Hepatocyte (in vitro differentiated cells): Measurements from ENCODE around the gene SPRED2. TPM values are rescaled to one million over a fixed set of nuclear protein-coding genes. Genes with fewer than 3 reads are reported as not detected.

Experiments used
- DNase-seq: peaks from one replicate; pipeline ENCODE4 v3.0.0-alpha.2; 2016; ENCODE audit warnings: low spot score
- H2AFZ ChIP-seq: fragments of 200-600 bp; sonication (generic); 2 replicates; pipeline ENCODE4 v1.6.0; 2016; ENCODE audit warnings: antibody characterized with exemption, mild to moderate bottlenecking
- H3K27ac ChIP-seq: fragments of 200-600 bp; sonication (generic); 2 replicates; pipeline ENCODE4 v1.5.1; 2016; ENCODE audit warnings: mild to moderate bottlenecking
- H3K27me3 ChIP-seq: fragments of 200-600 bp; sonication (generic); 2 replicates; pipeline ENCODE4 v1.6.1; 2016
- H3K36me3 ChIP-seq: fragments of 200-600 bp; sonication (generic); replicated peaks from 2 replicates; pipeline ENCODE4 v1.5.1; 2016; ENCODE audit warnings: low read depth; ENCODE audit not compliant: insufficient read depth
- H3K4me1 ChIP-seq: fragments of 200-600 bp; sonication (generic); 2 replicates; pipeline ENCODE4 v1.5.1; 2016; ENCODE audit warnings: mild to moderate bottlenecking, moderate library complexity; ENCODE audit not compliant: insufficient read depth
- H3K4me2 ChIP-seq: fragments of 200-600 bp; sonication (generic); 2 replicates; pipeline ENCODE4 v1.6.0; 2016
- H3K4me3 ChIP-seq: fragments of 200-600 bp; sonication (generic); 2 replicates; pipeline ENCODE4 v1.5.1; 2016; ENCODE audit warnings: mild to moderate bottlenecking
- H3K79me2 ChIP-seq: fragments of 200-600 bp; sonication (generic); 2 replicates; pipeline ENCODE4 v1.6.0; 2017; ENCODE audit warnings: mild to moderate bottlenecking
- H3K9me2 ChIP-seq: fragments of 200-600 bp; sonication (generic); replicated peaks from 2 replicates; pipeline ENCODE4 v1.6.0; 2017; ENCODE audit warnings: mild to moderate bottlenecking; ENCODE audit not compliant: insufficient read depth
- H3K9me3 ChIP-seq: fragments of 200-600 bp; sonication (generic); 2 replicates; pipeline ENCODE4 v1.5.1; 2016; ENCODE audit warnings: low read depth, mild to moderate bottlenecking
- H4K20me1 ChIP-seq: fragments of 200-600 bp; sonication (generic); 2 replicates; pipeline ENCODE4 v1.6.0; 2016; ENCODE audit warnings: mild to moderate bottlenecking; ENCODE audit not compliant: insufficient read depth, poor library complexity, severe bottlenecking
- CTCF ChIP-seq: fragments of 200-600 bp; sonication (generic); IDR thresholded peaks from 2 replicates; pipeline ENCODE4 v1.5.1; 2016; ENCODE audit warnings: antibody characterized with exemption, mild to moderate bottlenecking; ENCODE audit not compliant: poor library complexity
- EZH2 ChIP-seq: fragments of 200-600 bp; sonication (generic); IDR thresholded peaks from 2 replicates; pipeline ENCODE4 v1.6.1; 2016; ENCODE audit warnings: antibody characterized with exemption, mild to moderate bottlenecking, borderline replicate concordance
- EZH2phosphoT487 ChIP-seq: fragments of 200-600 bp; sonication (generic); IDR thresholded peaks from one replicate; pipeline ENCODE4 v1.6.1; 2018; ENCODE audit warnings: antibody characterized with exemption, mild to moderate bottlenecking, low read depth, moderate library complexity; ENCODE audit not compliant: unreplicated experiment, severe bottlenecking
- WGBS: methylation state at CpG from one replicate; pipeline ENCODE4 v1.1.6; 2016; ENCODE audit warnings: low lambda C conversion rate; ENCODE audit errors: missing lambda C conversion rate; 5-methylcytosine and 5-hydroxymethylcytosine counted together
- polyA plus RNA-seq: library from polyadenylated mRNA; unstranded; fragments of >200 nt; fragmentation: Nextera tagmentation; extraction: Ambion mirVana; gene quantifications from 2 replicates; pipeline ENCODE4 v1.2.1, GENCODE V29; 2016
- total RNA-seq: library from RNA; depleted of rRNA; stranded (reverse); fragments of >200 nt; gene quantifications from 2 replicates; pipeline ENCODE4 v1.2.3, GENCODE V29; 2014

The SPRED2 gene
- total and polyA plus RNA-seq, 2 experiments from 2014 or later = 12.7 to 14.1 TPM

GRCh38 chr2:65416321-65416720 lies 16.1 kb downstream of the SPRED2 start:
- peaks cover 2% of the 10 kb centered on the region for H4K20me1 ChIP-seq
- 88% methylated on average over 3 of the region's 3 CpGs for WGBS
- H3K9me3 ChIP-seq = no peaks in the 10 kb centered on the region
- H3K27me3 ChIP-seq = no peaks in the 10 kb centered on the region
- no peak overlapping the region for H2AFZ ChIP-seq
- peaks cover 18% of the 10 kb centered on the region for H3K4me1 ChIP-seq
- no peak for DNase-seq
- H3K79me2 ChIP-seq = peaks cover 88% of the 10 kb centered on the region
- no peaks in the 10 kb centered on the region for H3K9me2 ChIP-seq
- TF ChIP-seq CTCF (no peak), EZH2 (no peak), EZH2phosphoT487 (no peak)
- H3K4me2 ChIP-seq = no peak overlapping the region
- no peaks in the 10 kb centered on the region for H3K36me3 ChIP-seq
- H3K4me3 ChIP-seq = no peak overlapping the region
- no peak overlapping the region for H3K27ac ChIP-seq

- no peaks in the 10 kb centered on the region for H3K9me2 ChIP-seq
- no peak overlapping the region for H3K4me3 ChIP-seq
- no peaks in the 10 kb centered on the region for H3K36me3 ChIP-seq
- H2AFZ ChIP-seq = no peak overlapping the region
- peaks cover 87% of the 10 kb centered on the region for H3K79me2 ChIP-seq
- no peaks in the 10 kb centered on the region for H3K27me3 ChIP-seq
- peaks cover 2% of the 10 kb centered on the region for H4K20me1 ChIP-seq
- H3K4me1 ChIP-seq = peaks cover 24% of the 10 kb centered on the region
- no peak overlapping the region for H3K4me2 ChIP-seq
- TF ChIP-seq CTCF (no peak), EZH2 (no peak), EZH2phosphoT487 (no peak)
- DNase-seq = no peak
- no peak overlapping the region for H3K27ac ChIP-seq
- no peaks in the 10 kb centered on the region for H3K9me3 ChIP-seq
- WGBS = 100% methylated on average over 1 of the region's 1 CpG
Measured at GRCh38 chr2:65415091-65415490, 17.3 kb downstream of the SPRED2 start.

- H4K20me1 ChIP-seq = peaks cover 2% of the 10 kb centered on the region
- no peak overlapping the region for H3K27ac ChIP-seq
- no peaks in the 10 kb centered on the region for H3K9me2 ChIP-seq
- no peak for TF ChIP-seq EZH2phosphoT487
- no peak for TF ChIP-seq CTCF
- TF ChIP-seq EZH2 = no peak
- H3K4me3 ChIP-seq = no peak overlapping the region
- H3K4me1 ChIP-seq = peaks cover 24% of the 10 kb centered on the region
- no peaks in the 10 kb centered on the region for H3K9me3 ChIP-seq
- H3K79me2 ChIP-seq = peaks cover 87% of the 10 kb centered on the region
- H3K4me2 ChIP-seq = no peak overlapping the region
- DNase-seq = no peak
- H2AFZ ChIP-seq = no peak overlapping the region
- 71% methylated on average over 2 of the region's 2 CpGs for WGBS
- no peaks in the 10 kb centered on the region for H3K36me3 ChIP-seq
- H3K27me3 ChIP-seq = no peaks in the 10 kb centered on the region
Measured at GRCh38 chr2:65413610-65414009, 18.8 kb downstream of the SPRED2 start.

GRCh38 chr2:65413106-65413505 lies 19.3 kb downstream of the SPRED2 start:
- no peaks in the 10 kb centered on the region for H3K36me3 ChIP-seq
- TF ChIP-seq CTCF (no peak), EZH2 (no peak), EZH2phosphoT487 (no peak)
- H2AFZ ChIP-seq = no peak overlapping the region
- no peaks in the 10 kb centered on the region for H3K9me2 ChIP-seq
- H3K27ac ChIP-seq = peak overlapping the region; percentile 70
- H3K27me3 ChIP-seq = no peaks in the 10 kb centered on the region
- H4K20me1 ChIP-seq = peaks cover 5% of the 10 kb centered on the region
- no peak for DNase-seq
- no peaks in the 10 kb centered on the region for H3K9me3 ChIP-seq
- H3K4me3 ChIP-seq = no peak overlapping the region
- peaks cover 24% of the 10 kb centered on the region for H3K4me1 ChIP-seq
- peaks cover 87% of the 10 kb centered on the region for H3K79me2 ChIP-seq
- 75% methylated on average over 2 of the region's 2 CpGs for WGBS
- H3K4me2 ChIP-seq = no peak overlapping the region
